Kidney tubule cell (primary cell): ENCODE data around the gene C10orf95.
"Not testable (repeated sequence)": the region's sequence is repeated elsewhere in the genome, so short reads cannot be mapped to it uniquely, and the experiment has no call there.

Experiments used
- DNase-seq: peaks from one replicate; pipeline ENCODE4 v3.0.0-alpha.2; 2018; ENCODE audit warnings: low spot score

The C10orf95 gene

DNA sequence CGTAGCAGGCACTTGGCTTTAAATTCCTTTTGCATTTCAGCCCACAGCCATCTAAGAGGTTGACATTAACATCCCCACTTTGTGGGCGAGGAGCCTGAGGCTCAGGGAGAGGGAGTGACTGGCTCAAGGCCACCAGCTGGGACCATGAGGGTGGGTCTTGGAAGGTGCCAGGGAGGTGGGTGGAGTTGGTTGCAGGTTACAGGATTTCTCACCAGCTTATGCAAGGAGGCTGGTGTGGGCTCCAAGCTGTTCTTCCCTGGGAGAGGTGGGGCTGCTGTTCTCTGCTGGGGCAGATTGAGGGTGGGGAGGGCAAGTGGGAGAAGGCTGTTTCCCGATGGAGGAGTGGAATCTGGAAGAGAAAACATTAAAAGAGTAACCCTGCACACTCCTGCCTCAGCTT is 14.1 kb upstream of the C10orf95 start:
- DNase-seq, result no peak

DNA sequence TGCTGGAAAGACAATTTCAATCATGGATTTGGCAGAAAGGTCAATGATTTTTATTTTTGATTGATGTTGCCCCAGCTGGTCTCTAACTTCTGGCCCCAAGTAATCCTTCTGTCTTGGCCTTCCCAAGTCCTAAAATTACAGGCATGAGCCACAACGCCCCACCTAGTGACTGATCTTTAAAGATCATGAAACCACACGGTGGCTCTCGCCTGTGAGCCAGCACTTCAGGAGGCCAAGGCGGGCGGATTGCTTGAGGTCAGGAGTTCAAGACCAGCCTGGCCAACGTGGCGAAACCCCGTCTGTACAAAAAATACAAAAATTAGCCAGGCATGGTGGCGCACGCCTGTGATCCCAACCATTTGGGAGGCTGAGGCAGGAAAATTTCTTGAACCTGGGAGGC is 12.6 kb upstream of the C10orf95 start:
- DNase-seq, result no peak

- no peak for DNase-seq
Measured at GRCh38 chr10:102462512-102463054, 11.2 kb upstream of the C10orf95 start.

GRCh38 chr10:102461187-102462054 is 10.1 kb upstream of the C10orf95 start:
- peak; percentile 92 for DNase-seq

DNA sequence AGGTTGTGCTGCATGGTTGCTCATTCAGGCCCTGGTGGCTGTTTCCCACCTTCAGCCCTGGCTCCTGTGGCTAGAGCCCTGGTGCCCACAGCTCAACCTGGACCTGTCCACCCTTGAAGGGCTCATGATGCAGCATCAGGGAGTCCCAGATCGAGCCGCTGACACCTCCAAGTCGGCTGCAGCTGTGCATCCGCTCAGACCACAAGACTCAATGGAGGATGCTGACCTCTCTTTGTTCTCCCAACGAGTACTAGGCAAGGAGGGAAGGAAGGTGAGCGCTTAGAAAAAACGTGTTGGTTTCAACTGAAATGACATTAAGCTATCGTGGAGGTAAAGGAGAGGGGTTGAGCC is 9.5 kb upstream of the C10orf95 start:
- DNase-seq, result no peak

- DNase-seq, result no peak
Measured at GRCh38 chr10:102458656-102459055, 7.3 kb upstream of the C10orf95 start.

DNA sequence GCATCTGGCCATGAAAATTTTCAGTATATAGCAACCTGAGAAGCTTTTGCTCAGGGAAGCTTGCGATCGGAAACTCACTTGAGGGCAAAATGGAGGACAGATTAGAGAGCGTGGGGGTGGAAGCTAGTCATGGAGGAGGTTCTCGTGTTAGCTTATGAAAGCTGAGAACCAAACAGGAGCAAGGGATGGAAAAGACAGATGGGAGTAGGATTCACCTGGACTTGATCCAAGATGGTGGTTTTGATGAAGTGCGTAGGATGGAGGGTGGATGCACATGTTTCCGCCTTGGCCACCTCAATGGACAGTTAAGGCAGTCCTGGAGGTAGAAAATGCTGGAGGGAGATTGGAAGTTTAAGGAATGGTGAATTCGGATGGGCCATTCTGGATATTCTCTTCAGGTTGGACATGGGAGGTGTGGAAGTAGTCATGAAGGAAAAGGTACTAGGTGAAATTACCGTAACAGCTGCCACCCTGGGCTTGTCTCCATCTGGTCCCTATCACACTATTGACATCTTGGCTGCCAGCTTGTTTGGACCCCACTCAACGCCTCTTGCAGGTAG is 6.3 kb upstream of the C10orf95 start:
- no peak for DNase-seq

GRCh38 chr10:102455893-102456471 is 4.6 kb upstream of the C10orf95 start:
- DNase-seq, result peak; percentile 71

- not testable (repeated sequence) for DNase-seq
Measured at GRCh38 chr10:102454662-102455487, 3.5 kb upstream of the C10orf95 start.

- peak; percentile 37 for DNase-seq
Measured at GRCh38 chr10:102453502-102453901, 2.2 kb upstream of the C10orf95 start.

GRCh38 chr10:102452672-102453340 is 1.5 kb upstream of the C10orf95 start:
- DNase-seq, result peak; percentile 81

DNA sequence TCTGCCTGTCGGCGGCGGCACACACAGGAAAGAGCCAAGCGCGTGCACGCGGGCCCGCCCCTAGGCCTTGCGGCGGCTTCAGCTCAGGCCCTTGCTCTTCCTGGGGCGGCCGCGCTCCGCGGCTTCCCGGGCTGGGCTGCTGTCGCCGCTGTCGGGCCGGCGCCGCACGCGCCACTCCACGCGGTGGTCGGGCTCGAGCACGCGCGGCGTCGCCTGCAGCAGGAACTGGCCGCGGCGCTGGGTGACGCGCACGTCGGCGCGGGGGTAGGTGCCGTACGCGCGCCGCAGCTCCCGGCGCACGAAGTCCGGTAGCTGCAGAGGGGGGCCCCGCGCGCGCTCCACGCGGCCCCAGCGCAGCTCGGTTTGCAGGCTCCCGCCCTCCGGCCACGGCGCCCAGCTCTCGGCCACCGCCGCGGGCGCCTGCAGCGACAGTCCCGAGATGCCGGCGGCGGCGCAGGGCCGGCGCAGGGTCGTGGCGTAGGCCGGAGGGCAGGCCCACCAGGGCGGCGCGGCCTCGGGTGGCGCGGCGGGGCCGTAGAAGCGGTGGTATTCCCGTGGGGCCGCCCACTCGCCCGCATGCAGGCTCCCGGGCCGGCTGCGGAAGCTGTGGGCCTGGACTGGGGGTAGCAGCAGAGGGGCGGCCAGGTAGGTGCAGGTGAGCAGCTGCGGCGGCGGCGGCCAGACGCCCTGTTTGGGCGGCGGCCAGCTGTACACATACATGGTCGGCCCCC is 804 bp downstream of the C10orf95 start:
- peak; percentile 94 for DNase-seq

DNA sequence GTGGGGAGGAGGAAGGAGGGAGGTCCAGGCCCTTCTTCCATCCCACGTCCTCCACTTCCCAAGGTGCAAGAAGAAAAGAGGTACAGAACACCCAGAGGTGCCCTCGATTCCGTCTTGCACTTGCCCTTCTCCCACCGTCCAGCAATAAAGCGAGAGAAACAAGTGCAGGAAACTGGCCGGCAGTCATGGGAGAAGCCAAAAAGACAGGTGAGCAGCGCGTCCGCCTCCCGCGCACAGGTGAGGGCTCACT is 1.3 kb downstream of the C10orf95 start:
- DNase-seq, result no peak

GRCh38 chr10:102449321-102450123 is 1.8 kb downstream of the C10orf95 start:
- DNase-seq, result peak; percentile 86

- no peak for DNase-seq
Measured at GRCh38 chr10:102444851-102445250, 6.5 kb downstream of the C10orf95 start.

DNA sequence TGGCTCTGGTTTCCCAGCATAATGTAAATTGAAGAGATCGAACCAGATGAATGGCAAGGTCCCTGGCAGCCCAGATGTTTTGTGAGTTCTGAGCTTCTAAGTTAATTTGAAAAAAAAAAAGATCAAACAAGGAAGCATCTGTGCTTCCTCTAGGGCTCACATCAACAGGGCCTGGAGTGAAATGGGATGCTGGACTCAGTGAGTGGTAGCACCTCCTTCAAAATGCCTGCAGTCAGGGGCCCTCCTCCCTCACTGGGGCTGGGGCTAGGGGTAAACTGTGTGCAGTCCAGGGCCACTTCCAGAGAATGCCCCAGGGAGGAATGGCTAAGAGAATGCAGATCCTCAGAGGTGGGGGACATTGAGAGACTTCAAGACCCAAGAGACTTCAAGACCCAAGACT is 13.0 kb downstream of the C10orf95 start:
- DNase-seq, result no peak

GRCh38 chr10:102437515-102437914 is 13.8 kb downstream of the C10orf95 start:
- no peak for DNase-seq

DNA sequence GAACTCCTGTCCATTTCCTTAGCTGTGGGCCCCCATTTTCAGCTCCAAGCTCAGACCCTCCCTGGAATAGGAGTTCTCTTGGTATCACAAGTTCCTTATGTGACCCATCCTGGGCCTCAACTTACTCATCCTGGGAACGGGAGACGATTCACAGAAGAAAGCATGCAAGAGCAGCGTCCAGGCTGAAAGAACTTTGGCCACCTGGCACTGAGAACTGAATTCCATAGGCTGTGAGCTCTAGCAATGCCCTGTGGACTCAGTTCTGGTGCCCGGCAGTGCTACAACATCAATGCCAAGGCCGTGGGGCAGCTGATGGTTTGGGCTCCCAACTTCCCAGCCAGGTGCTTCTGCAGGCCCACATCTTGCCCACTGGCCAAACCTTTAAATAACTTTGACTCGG is 15.0 kb downstream of the C10orf95 start:
- no peak for DNase-seq

GRCh38 chr10:102435529-102436233 is 15.7 kb downstream of the C10orf95 start:
- no peak for DNase-seq

GRCh38 chr10:102435133-102435497 is 16.2 kb downstream of the C10orf95 start:
- DNase-seq, result no peak
